Stimulated activated CD8-positive, alpha-beta memory T cell treated with anti-CD3 and anti-CD28 coated beads, Interleukin-7, amount 100 ng/mL, for 48 hours (primary cell): ENCODE results near the gene NFIA.

Experiments used
- DNase-seq, 2 donors: peaks; one replicate each; pipeline ENCODE4 v3.0.0-alpha.2; 2020; ENCODE audit warnings: low read depth in 1 of 2; ENCODE audit errors: extremely low read depth in 1 of 2

NFIA gene

GRCh38 chr1:61386323-61386722 lies 304.0 kb downstream of the NFIA start:
- no peak for DNase-seq

- DNase-seq = no peak
Observed at GRCh38 chr1:61386770-61387169, 304.4 kb downstream of the NFIA start.

- no peak for DNase-seq
Observed at GRCh38 chr1:61387829-61388228, 305.5 kb downstream of the NFIA start.

- DNase-seq = no peak
Observed at GRCh38 chr1:61388566-61388965, 306.2 kb downstream of the NFIA start.

GRCh38 chr1:61389194-61389925 lies 307.0 kb downstream of the NFIA start:
- no peak for DNase-seq

GRCh38 chr1:61389926-61390845 lies 307.8 kb downstream of the NFIA start:
- DNase-seq = no peak

GRCh38 chr1:61391730-61392129 lies 309.4 kb downstream of the NFIA start:
- DNase-seq = no peak

- no peak for DNase-seq
Observed at GRCh38 chr1:61392409-61393242, 310.3 kb downstream of the NFIA start.

- no peak for DNase-seq
Observed at GRCh38 chr1:61393575-61393974, 311.2 kb downstream of the NFIA start.

GRCh38 chr1:61395146-61395800 lies 312.9 kb downstream of the NFIA start:
- no peak for DNase-seq

- no peak for DNase-seq
Observed at GRCh38 chr1:61397495-61397894, 315.1 kb downstream of the NFIA start.

- DNase-seq = no peak
Observed at GRCh38 chr1:61397935-61398334, 315.6 kb downstream of the NFIA start.

GRCh38 chr1:61399199-61399598 lies 316.8 kb downstream of the NFIA start:
- DNase-seq = no peak

GRCh38 chr1:61400131-61400770 lies 317.9 kb downstream of the NFIA start:
- DNase-seq = no peak

- no peak for DNase-seq
Observed at GRCh38 chr1:61400997-61401396, 318.6 kb downstream of the NFIA start.

- no peak for DNase-seq
Observed at GRCh38 chr1:61403679-61404596, 321.6 kb downstream of the NFIA start.

- DNase-seq = no peak
Observed at GRCh38 chr1:61404597-61405376, 322.4 kb downstream of the NFIA start.

GRCh38 chr1:61406467-61406866 lies 324.1 kb downstream of the NFIA start:
- DNase-seq = no peak
